K562 (cell line): ENCODE measurements around the gene PRND. TPM values are rescaled to one million over a fixed set of nuclear protein-coding genes. Genes with fewer than 3 reads are reported as not detected.

Experiments
- ATF7 ChIP-seq: fragments of 450-650 bp; IDR thresholded peaks from 2 replicates; pipeline ENCODE4 v1.7.1; 2014; ENCODE audit warnings: mild to moderate bottlenecking, moderate library complexity
- DPF2 ChIP-seq: fragments of 450-650 bp; IDR thresholded peaks from 2 replicates; pipeline ENCODE4 v1.6.1; 2016
- FOS ChIP-seq: IDR thresholded peaks from 3 replicates; pipeline ENCODE4 v1.6.1; 2011; ENCODE audit not compliant: insufficient read length; ENCODE audit errors: extremely low read depth
- FOXK2 ChIP-seq, 2 experiments: fragments of 450-650 bp; IDR thresholded peaks in 1 of 2; conservative IDR thresholded peaks in 1 of 2; 2 replicates each; pipeline ENCODE4 v1.6.1; 2016; ENCODE audit warnings: low read depth in 2 of 2, mild to moderate bottlenecking in 1 of 2
- FOXM1 ChIP-seq, 2 experiments: fragments of 450-650 bp in 1 of 2; sonication (generic) in 1 of 2; formaldehyde crosslinking in 1 of 2; IDR thresholded peaks; 2 replicates each; pipeline versions ENCODE4 v1.6.1 to v1.9.0; 2017 to 2022; ENCODE audit warnings: low read depth in 2 of 2, mild to moderate bottlenecking in 2 of 2, missing genetic modification reagents in 1 of 2, moderate library complexity in 1 of 2
- GATA2 ChIP-seq: sonication (generic); formaldehyde crosslinking; IDR thresholded peaks from 2 replicates; pipeline ENCODE4 v1.4.0; 2020; ENCODE audit warnings: mild to moderate bottlenecking, missing genetic modification reagents
- HSF4 ChIP-seq: fragments of 250-450 bp; sonication (Bioruptor Pico); IDR thresholded peaks from 2 replicates; pipeline ENCODE4 v2.1.2; 2022; ENCODE audit warnings: mild to moderate bottlenecking, moderate library complexity, borderline replicate concordance
- LCOR ChIP-seq: sonication (generic); formaldehyde crosslinking; IDR thresholded peaks from 2 replicates; pipeline ENCODE4 v1.8.0; 2022; ENCODE audit warnings: mild to moderate bottlenecking, missing genetic modification reagents
- MECOM ChIP-seq: fragments of 250-450 bp; sonication (Bioruptor Pico); IDR thresholded peaks from 2 replicates; pipeline ENCODE4 v1.8.0; 2022; ENCODE audit warnings: inconsistent platforms
- NFIC ChIP-seq: fragments of 450-650 bp; IDR thresholded peaks from 2 replicates; pipeline ENCODE4 v1.6.1; 2017; ENCODE audit warnings: mild to moderate bottlenecking, inconsistent platforms
- NR4A1 ChIP-seq, 2 experiments: fragments of 250-450 bp in 1 of 2; fragments of 450-650 bp in 1 of 2; sonication (Bioruptor Pico) in 1 of 2; IDR thresholded peaks; 2 replicates each; pipeline versions ENCODE4 v1.4.0 to v1.6.1; 2016 to 2020; ENCODE audit warnings: mild to moderate bottlenecking in 2 of 2, missing compliant biosample characterization in 1 of 2, missing genetic modification characterization in 1 of 2, moderate library complexity in 1 of 2
- NRF1 ChIP-seq, 2 experiments: fragments of 450-650 bp; IDR thresholded peaks in 1 of 2; conservative IDR thresholded peaks in 1 of 2; 2 replicates each; pipeline ENCODE4 v1.6.1; 2014; ENCODE audit warnings: mild to moderate bottlenecking in 2 of 2
- SOX6 ChIP-seq: fragments of 450-650 bp; IDR thresholded peaks from 2 replicates; pipeline ENCODE4 v1.6.1; 2014; ENCODE audit warnings: mild to moderate bottlenecking
- SPI1 ChIP-seq: IDR thresholded peaks from 2 replicates; pipeline ENCODE4 v1.6.1; 2011; ENCODE audit warnings: low read depth, low read length, control low read depth, borderline replicate concordance
- SRSF1 ChIP-seq: fragments of 200-400 bp; formaldehyde crosslinking; IDR thresholded peaks from 2 replicates; pipeline ENCODE4 v1.6.1; 2017; ENCODE audit warnings: mild to moderate bottlenecking, low read depth, low read length, moderate library complexity
- TRIM24 ChIP-seq, 2 experiments: fragments of 450-650 bp; IDR thresholded peaks; 2 replicates each; pipeline ENCODE4 v1.6.1; 2016
- ZNF146 ChIP-seq: IDR thresholded peaks from one replicate; pipeline ENCODE4 v1.6.1; 2018; ENCODE audit warnings: missing compliant biosample characterization; ENCODE audit not compliant: unreplicated experiment
- ZNF766 ChIP-seq: fragments of 200-800 bp; sonication (Bioruptor generic); conservative IDR thresholded peaks from 2 replicates; pipeline ENCODE4 v1.6.1; 2016; ENCODE audit warnings: missing genetic modification characterization, missing compliant biosample characterization
- ZZZ3 ChIP-seq: fragments of 450-650 bp; IDR thresholded peaks from 2 replicates; pipeline ENCODE4 v1.6.1; 2016; ENCODE audit warnings: antibody characterized with exemption, mild to moderate bottlenecking, moderate library complexity
- polyA plus RNA-seq, 8 experiments: library from polyadenylated mRNA; depleted of rRNA in 4 of 8; stranded (reverse) in 5 of 8; unstranded in 3 of 8; fragments of >200 nt; fragmentation: Nextera tagmentation in 2 of 8; fragmentation: Illumina TruSeq in 1 of 8; extraction: Ambion mirVana in 2 of 8; extraction: Trizol in 1 of 8; gene quantifications; 2 replicates each; pipeline versions ENCODE4 v1.2.1 to v1.2.3, GENCODE V29; 2011 to 2014; ENCODE audit warnings: inconsistent platforms in 1 of 8, missing spikeins in 1 of 8
- total RNA-seq, 7 experiments: library from RNA; depleted of rRNA in 6 of 7; stranded (reverse); fragments of >200 nt in 6 of 7; fragmentation: Illumina TruSeq in 2 of 7; extraction: Trizol in 2 of 7; gene quantifications; 2 replicates each; pipeline versions ENCODE4 v1.2.1 to v1.2.3, GENCODE V29; 2011 to 2021; ENCODE audit warnings: low replicate concordance in 1 of 7
- TF ChIP-seq, protein P1 (sequence below): fragments of 450-650 bp; IDR thresholded peaks from 2 replicates; pipeline ENCODE4 v1.6.1; 2016; ENCODE audit warnings: borderline replicate concordance
- TF ChIP-seq, protein P2 (sequence below): fragments of 250-450 bp; sonication (Bioruptor Pico); IDR thresholded peaks from 2 replicates; pipeline ENCODE4 v1.5.0; 2020; ENCODE audit warnings: mild to moderate bottlenecking
- TF ChIP-seq, protein P3 (sequence below): fragments of 450-650 bp; IDR thresholded peaks from 2 replicates; pipeline ENCODE4 v1.6.1; 2018; ENCODE audit warnings: mild to moderate bottlenecking, low read depth; ENCODE audit not compliant: partially characterized antibody
- TF ChIP-seq, protein P4 (sequence below), 3 experiments: IDR thresholded peaks in 2 of 3; conservative IDR thresholded peaks in 1 of 3; 2 replicates each; pipeline ENCODE4 v1.5.1; 2011 to 2012; ENCODE audit warnings: low read length in 3 of 3, mild to moderate bottlenecking in 3 of 3, control low read depth in 2 of 3, improper control_type of control experiment in 1 of 3, inconsistent platforms in 1 of 3, low read depth in 1 of 3, mixed read lengths in 1 of 3, moderate library complexity in 1 of 3; ENCODE audit not compliant: insufficient read depth in 2 of 3

The PRND gene
- total and polyA plus RNA-seq, 9 of the 15 experiments (the other 6 are each of a cell fraction or from before 2014, with no cell fraction given), result not detected

- TF ChIP-seq, protein P1, sequence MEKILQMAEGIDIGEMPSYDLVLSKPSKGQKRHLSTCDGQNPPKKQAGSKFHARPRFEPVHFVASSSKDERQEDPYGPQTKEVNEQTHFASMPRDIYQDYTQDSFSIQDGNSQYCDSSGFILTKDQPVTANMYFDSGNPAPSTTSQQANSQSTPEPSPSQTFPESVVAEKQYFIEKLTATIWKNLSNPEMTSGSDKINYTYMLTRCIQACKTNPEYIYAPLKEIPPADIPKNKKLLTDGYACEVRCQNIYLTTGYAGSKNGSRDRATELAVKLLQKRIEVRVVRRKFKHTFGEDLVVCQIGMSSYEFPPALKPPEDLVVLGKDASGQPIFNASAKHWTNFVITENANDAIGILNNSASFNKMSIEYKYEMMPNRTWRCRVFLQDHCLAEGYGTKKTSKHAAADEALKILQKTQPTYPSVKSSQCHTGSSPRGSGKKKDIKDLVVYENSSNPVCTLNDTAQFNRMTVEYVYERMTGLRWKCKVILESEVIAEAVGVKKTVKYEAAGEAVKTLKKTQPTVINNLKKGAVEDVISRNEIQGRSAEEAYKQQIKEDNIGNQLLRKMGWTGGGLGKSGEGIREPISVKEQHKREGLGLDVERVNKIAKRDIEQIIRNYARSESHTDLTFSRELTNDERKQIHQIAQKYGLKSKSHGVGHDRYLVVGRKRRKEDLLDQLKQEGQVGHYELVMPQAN, result no peak
- TF ChIP-seq NFIC (peak; percentile 44; the same call in 1 of the 2 replicates), ZNF766 (CRISPR knock-in tag) (no peak), MECOM (CRISPR knock-in tag) (no peak), GATA2 (CRISPR knock-in tag) (peak; percentile 67; the same call in 1 of the 2 replicates), NR4A1 (CRISPR knock-in tag; IDR thresholded peaks at IDR 0.05) (no peak), NR4A1 (tag; IDR thresholded peaks at IDR 0.05) (no peak), SPI1 (no peak), TRIM24 (IDR thresholded peaks at IDR 0.05) (0 out of 4 replicates have a peak, but pooled peaks of 1 of the 2 experiments have one; percentile 32), DPF2 (peak; percentile 81), SOX6 (peak; percentile 59), ZZZ3 (no peak), NRF1 (conservative IDR thresholded peaks at IDR 0.05 in 1 of 2, IDR thresholded peaks at IDR 0.05 in 1 of 2) (no peak), ATF7 (no peak), SRSF1 (no peak), HSF4 (CRISPR knock-in tag) (no peak), FOXM1 (IDR thresholded peaks at IDR 0.05; ENCODE audit: low read depth) (peak; percentile 73), FOXM1 (CRISPR knock-in tag; IDR thresholded peaks at IDR 0.05; ENCODE audit: low read depth) (no peak), LCOR (CRISPR knock-in tag) (peak; percentile 55; the same call in 1 of the 2 replicates), FOS (no peak), ZNF146 (CRISPR knock-in tag) (no peak), FOXK2 (conservative IDR thresholded peaks at IDR 0.05 in 1 of 2, IDR thresholded peaks at IDR 0.05 in 1 of 2; ENCODE audit: low read depth in 2 of 2) (0 out of 4 replicates have a peak, but pooled peaks have one; percentile 19 to 40)
- TF ChIP-seq, protein P2, sequence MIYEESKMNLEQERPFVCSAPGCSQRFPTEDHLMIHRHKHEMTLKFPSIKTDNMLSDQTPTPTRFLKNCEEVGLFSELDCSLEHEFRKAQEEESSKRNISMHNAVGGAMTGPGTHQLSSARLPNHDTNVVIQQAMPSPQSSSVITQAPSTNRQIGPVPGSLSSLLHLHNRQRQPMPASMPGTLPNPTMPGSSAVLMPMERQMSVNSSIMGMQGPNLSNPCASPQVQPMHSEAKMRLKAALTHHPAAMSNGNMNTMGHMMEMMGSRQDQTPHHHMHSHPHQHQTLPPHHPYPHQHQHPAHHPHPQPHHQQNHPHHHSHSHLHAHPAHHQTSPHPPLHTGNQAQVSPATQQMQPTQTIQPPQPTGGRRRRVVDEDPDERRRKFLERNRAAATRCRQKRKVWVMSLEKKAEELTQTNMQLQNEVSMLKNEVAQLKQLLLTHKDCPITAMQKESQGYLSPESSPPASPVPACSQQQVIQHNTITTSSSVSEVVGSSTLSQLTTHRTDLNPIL (CRISPR knock-in tag), result no peak
- TF ChIP-seq, protein P3, sequence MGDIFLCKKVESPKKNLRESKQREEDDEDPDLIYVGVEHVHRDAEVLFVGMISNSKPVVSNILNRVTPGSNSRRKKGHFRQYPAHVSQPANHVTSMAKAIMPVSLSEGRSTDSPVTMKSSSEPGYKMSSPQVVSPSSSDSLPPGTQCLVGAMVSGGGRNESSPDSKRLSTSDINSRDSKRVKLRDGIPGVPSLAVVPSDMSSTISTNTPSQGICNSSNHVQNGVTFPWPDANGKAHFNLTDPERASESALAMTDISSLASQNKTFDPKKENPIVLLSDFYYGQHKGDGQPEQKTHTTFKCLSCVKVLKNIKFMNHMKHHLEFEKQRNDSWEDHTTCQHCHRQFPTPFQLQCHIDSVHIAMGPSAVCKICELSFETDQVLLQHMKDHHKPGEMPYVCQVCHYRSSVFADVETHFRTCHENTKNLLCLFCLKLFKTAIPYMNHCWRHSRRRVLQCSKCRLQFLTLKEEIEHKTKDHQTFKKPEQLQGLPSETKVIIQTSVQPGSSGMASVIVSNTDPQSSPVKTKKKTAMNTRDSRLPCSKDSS, result no peak
- TF ChIP-seq, protein P4, sequence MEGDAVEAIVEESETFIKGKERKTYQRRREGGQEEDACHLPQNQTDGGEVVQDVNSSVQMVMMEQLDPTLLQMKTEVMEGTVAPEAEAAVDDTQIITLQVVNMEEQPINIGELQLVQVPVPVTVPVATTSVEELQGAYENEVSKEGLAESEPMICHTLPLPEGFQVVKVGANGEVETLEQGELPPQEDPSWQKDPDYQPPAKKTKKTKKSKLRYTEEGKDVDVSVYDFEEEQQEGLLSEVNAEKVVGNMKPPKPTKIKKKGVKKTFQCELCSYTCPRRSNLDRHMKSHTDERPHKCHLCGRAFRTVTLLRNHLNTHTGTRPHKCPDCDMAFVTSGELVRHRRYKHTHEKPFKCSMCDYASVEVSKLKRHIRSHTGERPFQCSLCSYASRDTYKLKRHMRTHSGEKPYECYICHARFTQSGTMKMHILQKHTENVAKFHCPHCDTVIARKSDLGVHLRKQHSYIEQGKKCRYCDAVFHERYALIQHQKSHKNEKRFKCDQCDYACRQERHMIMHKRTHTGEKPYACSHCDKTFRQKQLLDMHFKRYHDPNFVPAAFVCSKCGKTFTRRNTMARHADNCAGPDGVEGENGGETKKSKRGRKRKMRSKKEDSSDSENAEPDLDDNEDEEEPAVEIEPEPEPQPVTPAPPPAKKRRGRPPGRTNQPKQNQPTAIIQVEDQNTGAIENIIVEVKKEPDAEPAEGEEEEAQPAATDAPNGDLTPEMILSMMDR (IDR thresholded peaks at IDR 0.05 in 2 of 3, conservative IDR thresholded peaks at IDR 0.05 in 1 of 3; ENCODE audit: insufficient read depth in 2 of 3, low read depth in 1 of 3, low read length in 3 of 3), result no peak
These were observed 45.4 kb downstream of the PRND start (continued) for GRCh38 chr20:4767084-4767483.
